Activated CD8-positive, alpha-beta T cell treated with anti-CD3 and anti-CD28 coated beads for 36 hours (primary cell): Measurements from ENCODE around the gene ITK. TPM values are rescaled to one million over a fixed set of nuclear protein-coding genes. Genes with fewer than 3 reads are reported as not detected.
A peak's percentile ranks its signal among the peaks of the same experiment; 100 is the strongest.

Source experiments
- ATAC-seq: fragments of 200-7000 bp; cut with Tn5 transposase; one replicate; pipeline ENCODE4 v1.10.0; 2021; ENCODE audit warnings: mild to moderate bottlenecking, moderate library complexity
- CTCF ChIA-PET: fragments of 350-600 bp; sonication (Branson Sonifier 250); formaldehyde crosslinking; loops from one replicate; lab custom pipeline; 2021; ENCODE audit warnings: antibody characterized with exemption; lab: Charles Lee
- POLR2A ChIA-PET: fragments of 350-600 bp; sonication (Branson Sonifier 250); formaldehyde crosslinking; loops from one replicate; lab custom pipeline; 2021; ENCODE audit warnings: antibody characterized with exemption; lab: Charles Lee
- DNase-seq: peaks from one replicate; pipeline ENCODE4 v3.0.0-alpha.2; 2020
- H3K27ac Mint-ChIP-seq: one replicate; pipeline ENCODE4 v1.8.0; 2021; ENCODE audit warnings: mild to moderate bottlenecking, mixed read lengths
- H3K27me3 Mint-ChIP-seq: one replicate; pipeline ENCODE4 v1.8.0; 2021; ENCODE audit warnings: mixed read lengths
- H3K36me3 Mint-ChIP-seq: one replicate; pipeline ENCODE4 v1.8.0; 2021; ENCODE audit warnings: low read depth, mixed read lengths
- H3K4me1 Mint-ChIP-seq: one replicate; pipeline ENCODE4 v1.8.0; 2021; ENCODE audit warnings: low read depth, mixed read lengths
- H3K4me3 Mint-ChIP-seq: one replicate; pipeline ENCODE4 v1.8.0; 2021; ENCODE audit warnings: mild to moderate bottlenecking, moderate library complexity, mixed read lengths
- H3K9me3 Mint-ChIP-seq: one replicate; pipeline ENCODE4 v1.8.0; 2021; ENCODE audit warnings: mixed read lengths
- CTCF ChIP-seq: fragments of 200-600 bp; IDR thresholded peaks from one replicate; pipeline ENCODE4 v1.8.0; 2022; ENCODE audit warnings: antibody characterized with exemption, mild to moderate bottlenecking
- intact Hi-C: fragments of 100-400 bp; cut with micrococcal nuclease; formaldehyde crosslinking; loops from one replicate; pipeline ENCODE4 v1.10.0; 2022
- total RNA-seq, 2 experiments: library from RNA; stranded (reverse); gene quantifications; one replicate each; pipeline ENCODE4 v1.2.3, GENCODE V29; 2021

Gene ITK
- total RNA-seq, 2 experiments from 2014 or later: 229 to 236 TPM

GRCh38 chr5:157175071-157175612 lies 5.5 kb upstream of the ITK start:
- TF ChIP-seq CTCF: no peak
- Mint-ChIP-seq H3K27ac (peak overlapping the region; percentile 89), H3K4me1 (peaks cover 84% of the 10 kb centered on the region), H3K4me3 (peak overlapping the region; percentile 37), H3K9me3 (peaks cover 11% of the 10 kb centered on the region), H3K36me3 (peaks cover 17% of the 10 kb centered on the region), H3K27me3 (no peaks in the 10 kb centered on the region)
- peak; percentile 32 for ATAC-seq
- CTCF ChIA-PET: interaction anchor here (0.7 to 6.2 kb wide), 7 partner anchors 8 to 124 kb away, joined by 3 to 39 read pairs (median 5); no protein-coding TSS in a partner anchor
- peak; percentile 79 for DNase-seq
- POLR2A ChIA-PET: interaction anchor here (0.6 to 55.7 kb wide), 6 partner anchors 10 to 98 kb away, joined by 3 to 1980 read pairs (median 144); partner anchors contain the start of genes GARIN3 and ITK
- intact Hi-C loops: no loop called here

GRCh38 chr5:157177953-157178352 lies 2.7 kb upstream of the ITK start:
- POLR2A ChIA-PET: interaction anchor here (0.9 to 55.7 kb wide), 4 partner anchors 7 to 83 kb away, joined by 3 to 1980 read pairs (median 1130); partner anchors contain the start of genes GARIN3 and ITK
- no peak for TF ChIP-seq CTCF
- Mint-ChIP-seq H3K27me3 (no peaks in the 10 kb centered on the region), H3K4me3 (peak overlapping the region; percentile 99), H3K4me1 (peaks cover 59% of the 10 kb centered on the region), H3K9me3 (peaks cover 2% of the 10 kb centered on the region), H3K27ac (peak overlapping the region; percentile 100), H3K36me3 (peaks cover 25% of the 10 kb centered on the region)
- ATAC-seq (peak; percentile 46), DNase-seq (peak; percentile 61)
- CTCF ChIA-PET: interaction anchor here (4.2 kb wide), 1 partner anchor 29 kb away, joined by 25 read pairs; no protein-coding TSS in a partner anchor
- intact Hi-C loops: no loop called here

- peak overlapping the region; percentile 100 for H3K27ac Mint-ChIP-seq
- POLR2A ChIA-PET: interaction anchor here (1.1 to 55.7 kb wide), 7 partner anchors 6 to 94 kb away, joined by 3 to 1980 read pairs (median 21); partner anchors contain the start of genes GARIN3, ITK and MED7
- ATAC-seq (no peak), DNase-seq (no peak)
- H3K9me3 Mint-ChIP-seq: peaks cover 2% of the 10 kb centered on the region
- H3K4me3 Mint-ChIP-seq: peak overlapping the region; percentile 99
- no peak for TF ChIP-seq CTCF
- no peaks in the 10 kb centered on the region for H3K27me3 Mint-ChIP-seq
- intact Hi-C loops: no loop called here
- peaks cover 35% of the 10 kb centered on the region for H3K36me3 Mint-ChIP-seq
- peaks cover 54% of the 10 kb centered on the region for H3K4me1 Mint-ChIP-seq
- CTCF ChIA-PET: interaction anchor here (1.6 to 4.2 kb wide), 3 partner anchors 11 to 30 kb away, joined by 3 to 25 read pairs (median 8); no protein-coding TSS in a partner anchor
Observed at GRCh38 chr5:157178966-157179365, 1.7 kb upstream of the ITK start.

GRCh38 chr5:157182143-157182757 lies 1.6 kb downstream of the ITK start:
- peaks cover 33% of the 10 kb centered on the region for H3K4me1 Mint-ChIP-seq
- H3K9me3 Mint-ChIP-seq: peaks cover 2% of the 10 kb centered on the region
- intact Hi-C loops: loop anchor here (2.0 kb wide), 1 partner anchor 35 kb away; no protein-coding TSS in a partner anchor
- ChIA-PET CTCF (interaction anchor here (0.8 to 3.8 kb wide), 7 partner anchors 10 to 44 kb away, joined by 3 to 29 read pairs (median 4); partner anchors contain the start of gene MED7), POLR2A (interaction anchor here (0.6 to 55.7 kb wide), 10 partner anchors 3 to 396 kb away, joined by 3 to 1980 read pairs (median 11); partner anchors contain the start of genes CYFIP2, GARIN3, ITK and MED7)
- H3K36me3 Mint-ChIP-seq: peaks cover 65% of the 10 kb centered on the region
- H3K4me3 Mint-ChIP-seq: peak overlapping the region; percentile 99
- H3K27ac Mint-ChIP-seq: peak overlapping the region; percentile 100
- no peak for TF ChIP-seq CTCF
- DNase-seq (no peak), ATAC-seq (no peak)
- no peaks in the 10 kb centered on the region for H3K27me3 Mint-ChIP-seq
